K562 (cell line): Measurements from ENCODE around the gene IL34. TPM values are rescaled to one million over a fixed set of nuclear protein-coding genes. Genes with fewer than 3 reads are reported as not detected.

Experiments
- ATAC-seq: fragments of 200-7000 bp; cut with Tn5 transposase; 3 replicates; pipeline ENCODE4 v1.9.1; 2020; ENCODE audit warnings: moderate library complexity
- BruUV-seq: library from RNA; stranded (reverse); fragments of 400-500 nt; replicated peaks from 2 replicates; lab custom pipeline; 2021; lab: Mats Ljungman, UMichigan
- CTCF ChIA-PET: fragments of 300-600 bp; formaldehyde crosslinking; extraction: SDS; loops from one replicate; lab custom pipeline; 2021; ENCODE audit warnings: low intra/inter-chr PET ratio; lab: Yijun Ruan, JAX
- POLR2A ChIA-PET: fragments of 300-600, 350-650 bp; sonication (Branson Sonifier 250); formaldehyde crosslinking; extraction: SDS; loops from one replicate; lab custom pipeline; 2021; ENCODE audit warnings: antibody characterized with exemption, inconsistent platforms; lab: Yijun Ruan, JAX
- DNase-seq, 4 experiments: peaks; one replicate each; pipeline versions ENCODE4 v3.0.0 to v3.0.0-alpha.2; 2011 to 2018; ENCODE audit warnings: low spot score in 3 of 4, mixed read lengths in 3 of 4; ENCODE audit errors: extremely low read depth in 1 of 4
- FAIRE-seq: peaks from 2 replicates; lab custom pipeline; 2011; peaks lifted over from hg19 to GRCh38; lab: Jason Lieb, UNC
- H2AFZ ChIP-seq: 2 replicates; pipeline ENCODE4 v1.6.0; 2011; ENCODE audit warnings: low read depth, low read length, control low read depth, inconsistent platforms
- H3K27ac ChIP-seq: fragments of 200-600 bp; 3 replicates; pipeline ENCODE4 v1.8.0; 2011; ENCODE audit warnings: low read depth, mild to moderate bottlenecking, control low read depth, inconsistent platforms, low read length, moderate library complexity, mixed read lengths; ENCODE audit errors: extremely low read depth
- H3K27me3 ChIP-seq, 2 experiments: fragments of 300-600 bp in 1 of 2; 2 replicates in 1 of 2; 3 replicates in 1 of 2; pipeline versions ENCODE4 v1.6.0 to v1.8.0; 2011; ENCODE audit warnings: inconsistent platforms in 2 of 2, low read length in 2 of 2, mild to moderate bottlenecking in 1 of 2, mixed read lengths in 1 of 2, moderate library complexity in 1 of 2; ENCODE audit not compliant: control insufficient read depth in 2 of 2, insufficient read depth in 2 of 2
- H3K36me3 ChIP-seq: fragments of 300-600 bp; 3 replicates; pipeline ENCODE4 v1.8.0; 2011; ENCODE audit warnings: mild to moderate bottlenecking, low read length, inconsistent platforms; ENCODE audit not compliant: control insufficient read depth, insufficient read depth
- H3K4me1 ChIP-seq, 2 experiments: fragments of 200-600 bp in 1 of 2; replicated peaks in 1 of 2; 2 replicates in 1 of 2; 3 replicates in 1 of 2; pipeline versions ENCODE4 v1.5.1 to v1.8.0; 2011; ENCODE audit warnings: inconsistent platforms in 2 of 2, low read length in 2 of 2, mild to moderate bottlenecking in 1 of 2, mixed read lengths in 1 of 2, moderate library complexity in 1 of 2; ENCODE audit not compliant: control insufficient read depth in 2 of 2, insufficient read depth in 2 of 2
- H3K4me2 ChIP-seq: 2 replicates; pipeline ENCODE4 v1.6.1; 2011; ENCODE audit warnings: low read length, control low read depth, inconsistent platforms, mixed read lengths; ENCODE audit not compliant: insufficient read depth
- H3K4me3 ChIP-seq: fragments of 200-600 bp; sonication (generic), shearing (Covaris generic); 2 replicates; pipeline ENCODE4 v1.5.1; 2016; ENCODE audit warnings: control low read depth, inconsistent platforms
- H3K79me2 ChIP-seq: fragments of 200-600 bp; 3 replicates; pipeline ENCODE4 v1.8.0; 2011; ENCODE audit warnings: low read length, inconsistent platforms; ENCODE audit not compliant: control insufficient read depth, insufficient read depth
- H3K9ac ChIP-seq, 2 experiments: 2 replicates each; pipeline versions ENCODE4 v1.6.0 to v1.6.1; 2011; ENCODE audit warnings: low read depth in 2 of 2, low read length in 2 of 2, control low read depth in 1 of 2, inconsistent platforms in 1 of 2, mild to moderate bottlenecking in 1 of 2, mixed read lengths in 1 of 2; ENCODE audit not compliant: insufficient read depth in 1 of 2
- H3K9me1 ChIP-seq: one replicate; pipeline ENCODE4 v1.6.0; 2011; ENCODE audit warnings: inconsistent platforms, mild to moderate bottlenecking, low read length, moderate library complexity; ENCODE audit not compliant: control insufficient read depth, insufficient read depth
- H3K9me3 ChIP-seq: replicated peaks from 2 replicates; pipeline ENCODE4 v1.5.1; 2011; ENCODE audit warnings: low read depth, low read length, inconsistent platforms; ENCODE audit not compliant: control insufficient read depth, insufficient read depth
- H4K20me1 ChIP-seq: replicated peaks from 2 replicates; pipeline ENCODE4 v1.6.1; 2011; ENCODE audit warnings: low read length, inconsistent platforms, mixed read lengths; ENCODE audit not compliant: control insufficient read depth, insufficient read depth
- CHD2 ChIP-seq: IDR thresholded peaks from 2 replicates; pipeline ENCODE4 v1.6.1; 2011; ENCODE audit warnings: low read depth, low read length
- NR0B1 ChIP-seq: fragments of 450-650 bp; IDR thresholded peaks from one replicate; pipeline ENCODE4 v1.6.1; 2018; ENCODE audit warnings: mild to moderate bottlenecking, moderate library complexity; ENCODE audit not compliant: partially characterized antibody
- SAFB ChIP-seq: fragments of 200-400 bp; formaldehyde crosslinking; IDR thresholded peaks from 2 replicates; pipeline ENCODE4 v1.6.1; 2017; ENCODE audit warnings: low read depth, low read length, borderline replicate concordance
- WGBS: fragments of 100-300 bp; shearing (Covaris generic); methylation state at CpG from one replicate; pipeline ENCODE4 v1.1.6; 2016; ENCODE audit warnings: low coverage, mixed read lengths; ENCODE audit not compliant: insufficient coverage; ENCODE audit errors: missing lambda C conversion rate; 5-methylcytosine and 5-hydroxymethylcytosine counted together
- in situ Hi-C: fragments of 300-500 bp; cut with MboI; formaldehyde crosslinking; loops from 4 replicates; pipeline ENCODE4 v1.15.0; 2018; ENCODE audit warnings: inconsistent platforms, mixed read lengths
- intact Hi-C: fragments of 100-400 bp; cut with micrococcal nuclease; formaldehyde crosslinking; loops from 2 replicates; pipeline ENCODE4 v1.14.2; 2022
- polyA plus RNA-seq, 8 experiments: library from polyadenylated mRNA; depleted of rRNA in 4 of 8; stranded (reverse) in 5 of 8; unstranded in 3 of 8; fragments of >200 nt; fragmentation: Nextera tagmentation in 2 of 8; fragmentation: Illumina TruSeq in 1 of 8; extraction: Ambion mirVana in 2 of 8; extraction: Trizol in 1 of 8; gene quantifications; 2 replicates each; pipeline versions ENCODE4 v1.2.1 to v1.2.3, GENCODE V29; 2011 to 2014; ENCODE audit warnings: inconsistent platforms in 1 of 8, missing spikeins in 1 of 8
- total RNA-seq, 7 experiments: library from RNA; depleted of rRNA in 6 of 7; stranded (reverse); fragments of >200 nt in 6 of 7; fragmentation: Illumina TruSeq in 2 of 7; extraction: Trizol in 2 of 7; gene quantifications; 2 replicates each; pipeline versions ENCODE4 v1.2.1 to v1.2.3, GENCODE V29; 2011 to 2021; ENCODE audit warnings: low replicate concordance in 1 of 7
- TF ChIP-seq, protein P1 (sequence below): fragments of 250-450 bp; sonication (Bioruptor Pico); IDR thresholded peaks from 2 replicates; pipeline ENCODE4 v1.5.0; 2020; ENCODE audit warnings: mild to moderate bottlenecking
- TF ChIP-seq, protein P2 (sequence below), 2 experiments: fragments of 450-650 bp; IDR thresholded peaks; 2 replicates each; pipeline ENCODE4 v1.6.1; 2016; ENCODE audit warnings: mild to moderate bottlenecking in 2 of 2, borderline replicate concordance in 1 of 2, low read depth in 1 of 2, moderate library complexity in 1 of 2

The IL34 gene
- total and polyA plus RNA-seq, 9 of the 15 experiments (the other 6 are each of a cell fraction or from before 2014, with no cell fraction given): 0.07 to 0.18 (median 0.10) TPM; not detected in 6

- ChIA-PET POLR2A (interaction anchor here (0.7 to 1.0 kb wide), 3 partner anchors 13 to 303 kb away, joined by 3 to 4 read pairs (median 3); no protein-coding TSS in a partner anchor), CTCF (no interaction called here)
- Histone ChIP-seq H3K27ac (no peak overlapping the region), H4K20me1 (no peaks in the 10 kb centered on the region; the same call in 1 of the 2 replicates), H3K9me3 (no peaks in the 10 kb centered on the region), H3K4me1 (peaks cover 0 to 17% of the 10 kb centered on the region in 2 experiments; a peak in 3 of 5 replicates), H3K4me2 (no peak overlapping the region), H3K27me3 (peaks cover 17 to 32% of the 10 kb centered on the region in 2 experiments; a peak in 3 of 5 replicates), H2AFZ (peak overlapping the region; percentile 56; the same call in 1 of the 2 replicates), H3K9ac (0 out of 4 replicates have a peak overlapping the region, but pooled peaks of 1 of the 2 experiments have one; percentile 21), H3K9me1 (no peaks in the 10 kb centered on the region), H3K4me3 (no peak overlapping the region), H3K79me2 (no peaks in the 10 kb centered on the region), H3K36me3 (no peaks in the 10 kb centered on the region)
- FAIRE-seq (no peak), DNase-seq (no peak), ATAC-seq (no peak; the same call in 2 of the 3 replicates)
- WGBS: 11% methylated on average over 6 of the region's 6 CpGs
- no TSS peak for BruUV-seq
- in situ Hi-C loops (no loop called here), intact Hi-C loops (no loop called here)
- TF ChIP-seq, protein P1, sequence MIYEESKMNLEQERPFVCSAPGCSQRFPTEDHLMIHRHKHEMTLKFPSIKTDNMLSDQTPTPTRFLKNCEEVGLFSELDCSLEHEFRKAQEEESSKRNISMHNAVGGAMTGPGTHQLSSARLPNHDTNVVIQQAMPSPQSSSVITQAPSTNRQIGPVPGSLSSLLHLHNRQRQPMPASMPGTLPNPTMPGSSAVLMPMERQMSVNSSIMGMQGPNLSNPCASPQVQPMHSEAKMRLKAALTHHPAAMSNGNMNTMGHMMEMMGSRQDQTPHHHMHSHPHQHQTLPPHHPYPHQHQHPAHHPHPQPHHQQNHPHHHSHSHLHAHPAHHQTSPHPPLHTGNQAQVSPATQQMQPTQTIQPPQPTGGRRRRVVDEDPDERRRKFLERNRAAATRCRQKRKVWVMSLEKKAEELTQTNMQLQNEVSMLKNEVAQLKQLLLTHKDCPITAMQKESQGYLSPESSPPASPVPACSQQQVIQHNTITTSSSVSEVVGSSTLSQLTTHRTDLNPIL (CRISPR knock-in tag): no peak
- TF ChIP-seq NR0B1 (no peak), SAFB (no peak), CHD2 (no peak)
- TF ChIP-seq, protein P2, sequence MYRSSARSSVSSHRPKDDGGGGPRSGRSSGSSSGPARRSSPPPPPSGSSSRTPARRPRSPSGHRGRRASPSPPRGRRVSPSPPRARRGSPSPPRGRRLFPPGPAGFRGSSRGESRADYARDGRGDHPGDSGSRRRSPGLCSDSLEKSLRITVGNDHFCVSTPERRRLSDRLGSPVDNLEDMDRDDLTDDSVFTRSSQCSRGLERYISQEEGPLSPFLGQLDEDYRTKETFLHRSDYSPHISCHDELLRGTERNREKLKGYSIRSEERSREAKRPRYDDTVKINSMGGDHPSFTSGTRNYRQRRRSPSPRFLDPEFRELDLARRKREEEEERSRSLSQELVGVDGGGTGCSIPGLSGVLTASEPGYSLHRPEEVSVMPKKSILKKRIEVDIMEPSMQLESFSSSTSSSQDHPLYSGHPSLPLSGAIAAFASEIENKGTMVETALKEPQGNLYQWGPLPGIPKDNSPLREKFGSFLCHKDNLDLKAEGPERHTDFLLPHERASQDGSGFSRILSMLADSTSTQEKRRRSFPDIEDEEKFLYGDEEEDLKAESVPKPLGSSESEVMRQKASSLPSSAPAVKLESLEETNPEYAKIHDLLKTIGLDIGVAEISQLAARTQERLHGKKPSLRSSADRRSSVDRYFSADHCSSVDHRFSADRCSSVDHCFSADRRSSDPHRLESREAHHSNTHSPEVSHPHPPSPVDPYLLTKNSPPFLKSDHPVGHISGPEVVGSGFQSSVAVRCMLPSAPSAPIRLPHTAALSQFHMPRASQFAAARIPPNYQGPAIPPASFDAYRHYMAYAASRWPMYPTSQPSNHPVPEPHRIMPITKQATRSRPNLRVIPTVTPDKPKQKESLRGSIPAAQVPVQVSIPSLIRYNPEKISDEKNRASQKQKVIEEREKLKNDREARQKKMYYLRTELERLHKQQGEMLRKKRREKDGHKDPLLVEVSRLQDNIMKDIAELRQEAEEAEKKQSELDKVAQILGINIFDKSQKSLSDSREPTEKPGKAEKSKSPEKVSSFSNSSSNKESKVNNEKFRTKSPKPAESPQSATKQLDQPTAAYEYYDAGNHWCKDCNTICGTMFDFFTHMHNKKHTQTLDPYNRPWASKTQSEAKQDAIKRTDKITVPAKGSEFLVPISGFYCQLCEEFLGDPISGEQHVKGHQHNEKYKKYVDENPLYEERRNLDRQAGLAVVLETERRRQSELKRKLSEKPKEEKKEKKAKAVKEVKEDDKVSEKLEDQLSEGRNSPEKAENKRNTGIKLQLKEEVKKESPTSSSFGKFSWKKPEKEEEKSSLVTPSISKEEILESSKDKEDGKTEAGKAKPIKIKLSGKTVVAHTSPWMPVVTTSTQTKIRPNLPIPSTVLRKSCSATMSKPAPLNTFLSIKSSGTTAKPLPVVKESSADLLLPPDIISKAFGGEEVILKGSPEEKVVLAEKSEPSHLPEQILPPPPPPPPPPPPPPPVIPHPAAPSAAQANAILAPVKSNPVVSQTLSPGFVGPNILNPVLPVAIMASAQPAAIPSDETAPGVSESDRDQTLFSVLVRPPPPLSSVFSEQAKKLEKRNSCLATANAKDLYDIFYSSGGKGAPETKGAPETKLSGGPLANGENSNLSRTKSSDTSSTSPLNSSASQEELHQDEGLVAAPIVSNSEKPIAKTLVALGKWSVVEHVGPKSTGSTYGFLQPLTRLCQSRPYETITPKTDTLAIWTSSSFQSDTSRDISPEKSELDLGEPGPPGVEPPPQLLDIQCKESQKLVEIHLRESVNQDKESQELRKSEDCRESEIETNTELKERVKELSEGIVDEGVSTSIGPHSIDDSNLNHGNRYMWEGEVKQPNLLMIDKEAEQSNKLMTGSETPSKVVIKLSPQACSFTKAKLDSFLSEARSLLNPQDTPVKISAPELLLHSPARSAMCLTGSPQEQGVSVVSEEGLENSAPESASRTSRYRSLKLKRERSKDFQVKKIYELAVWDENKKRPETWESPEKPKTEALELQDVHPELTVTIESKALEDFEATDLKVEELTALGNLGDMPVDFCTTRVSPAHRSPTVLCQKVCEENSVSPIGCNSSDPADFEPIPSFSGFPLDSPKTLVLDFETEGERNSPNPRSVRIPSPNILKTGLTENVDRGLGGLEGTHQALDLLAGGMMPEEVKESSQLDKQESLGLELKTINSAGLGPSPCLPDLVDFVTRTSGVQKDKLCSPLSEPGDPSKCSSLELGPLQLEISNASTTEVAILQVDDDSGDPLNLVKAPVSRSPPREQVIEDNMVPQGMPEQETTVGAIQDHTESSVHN (IDR thresholded peaks at IDR 0.05; ENCODE audit: borderline replicate concordance in 1 of 2, low read depth in 1 of 2): no peak
These were observed 2.2 kb downstream of the IL34 start for GRCh38 chr16:70648606-70649005.
